Common myeloid progenitor, CD34-positive (primary cell): ENCODE results near the gene B4GALT6.

Experiments
- CTCF ChIA-PET: fragments of 350-600 bp; sonication (Branson Sonifier 250); formaldehyde crosslinking; loops from one replicate; lab custom pipeline; 2021; ENCODE audit warnings: antibody characterized with exemption; lab: Charles Lee
- POLR2A ChIA-PET: fragments of 350-600 bp; sonication (Branson Sonifier 250); formaldehyde crosslinking; loops from one replicate; lab custom pipeline; 2021; ENCODE audit warnings: antibody characterized with exemption; lab: Charles Lee
- DNase-seq, 3 donors: peaks; one replicate each; pipeline versions ENCODE4 v3.0.0 to v3.0.0-alpha.2; 2013
- H3K27ac ChIP-seq, 2 experiments: 1 replicate in 1 of 2; 2 replicates in 1 of 2; pipeline ENCODE4 v1.7.0; 2013; ENCODE audit warnings: inconsistent platforms in 2 of 2, low read length in 2 of 2, mild to moderate bottlenecking in 2 of 2, low read depth in 1 of 2, moderate library complexity in 1 of 2; ENCODE audit not compliant: severe bottlenecking in 2 of 2, insufficient read depth in 1 of 2, poor library complexity in 1 of 2
- H3K27me3 ChIP-seq, 5 experiments: replicated peaks in 2 of 5; 1 replicate in 3 of 5; 2 replicates in 2 of 5; pipeline versions ENCODE4 v1.6.1 to v1.7.0; 2013; ENCODE audit warnings: low read length in 4 of 5, mild to moderate bottlenecking in 2 of 5, moderate library complexity in 2 of 5, inconsistent platforms in 1 of 5; ENCODE audit not compliant: insufficient read depth in 5 of 5, control insufficient read depth in 4 of 5
- H3K36me3 ChIP-seq, 4 experiments: 1 replicate in 2 of 4; 2 replicates in 2 of 4; pipeline versions ENCODE4 v1.6.1 to v1.7.0; 2013; ENCODE audit warnings: low read length in 3 of 4, control low read depth in 1 of 4, mild to moderate bottlenecking in 1 of 4; ENCODE audit not compliant: control insufficient read depth in 4 of 4, insufficient read depth in 4 of 4
- H3K4me1 ChIP-seq, 4 experiments: 1 replicate in 3 of 4; 2 replicates in 1 of 4; pipeline versions ENCODE4 v1.6.1 to v1.7.1; 2013; ENCODE audit warnings: low read length in 3 of 4, mild to moderate bottlenecking in 3 of 4, control low read depth in 1 of 4, inconsistent platforms in 1 of 4, moderate library complexity in 1 of 4; ENCODE audit not compliant: control insufficient read depth in 4 of 4, insufficient read depth in 4 of 4; ENCODE audit errors: control extremely low read depth in 1 of 4
- H3K4me3 ChIP-seq, 7 experiments: 1 replicate in 4 of 7; 2 replicates in 3 of 7; pipeline versions ENCODE4 v1.5.1 to v1.7.0; 2013; ENCODE audit warnings: mild to moderate bottlenecking in 7 of 7, low read length in 6 of 7, moderate library complexity in 6 of 7, inconsistent platforms in 2 of 7, low read depth in 2 of 7, control low read depth in 1 of 7; ENCODE audit not compliant: insufficient read depth in 4 of 7, control insufficient read depth in 1 of 7; ENCODE audit errors: extremely low read depth in 1 of 7
- H3K9me3 ChIP-seq, 5 experiments: 1 replicate in 4 of 5; 2 replicates in 1 of 5; pipeline versions ENCODE4 v1.6.1 to v1.7.1; 2013; ENCODE audit warnings: low read length in 4 of 5, mild to moderate bottlenecking in 2 of 5, inconsistent platforms in 1 of 5, low read depth in 1 of 5, moderate library complexity in 1 of 5; ENCODE audit not compliant: control insufficient read depth in 4 of 5, insufficient read depth in 2 of 5; ENCODE audit errors: control extremely low read depth in 1 of 5
- WGBS: methylation state at CpG from one replicate; pipeline ENCODE4 v1.1.5; 2013; ENCODE audit not compliant: insufficient coverage; 5-methylcytosine and 5-hydroxymethylcytosine counted together

The B4GALT6 gene

DNA sequence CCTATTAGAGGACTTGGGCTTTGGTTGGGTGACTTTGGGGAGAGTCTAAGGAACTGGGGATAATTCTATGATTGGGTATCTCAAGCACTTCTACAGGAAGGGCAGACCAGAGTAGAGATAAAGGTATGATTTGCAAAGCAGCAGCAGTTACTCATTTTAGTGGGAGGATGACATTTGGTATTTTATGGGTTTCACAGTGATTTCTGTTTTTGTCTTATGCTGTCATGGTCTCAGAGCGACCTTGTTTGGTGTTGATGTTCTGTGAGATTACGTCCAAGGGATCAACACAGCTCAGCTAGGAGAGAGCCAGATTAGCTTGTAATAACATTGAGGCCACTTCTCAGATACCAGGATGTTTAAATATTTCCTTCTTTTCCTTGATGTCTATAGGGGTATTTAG is 74.5 kb downstream of the B4GALT6 start:
- H3K27ac ChIP-seq: no peak overlapping the region
- H3K4me3 ChIP-seq: no peak overlapping the region
- no peaks in the 10 kb centered on the region for H3K36me3 ChIP-seq
- no peaks in the 10 kb centered on the region for H3K27me3 ChIP-seq
- ChIA-PET CTCF (interaction anchor here (1.0 to 2.3 kb wide), 9 partner anchors 11 to 113 kb away, joined by 3 to 6 read pairs (median 5); no protein-coding TSS in a partner anchor), POLR2A (no interaction called here)
- no peaks in the 10 kb centered on the region for H3K9me3 ChIP-seq
- WGBS: 90% methylated on average over 2 of the region's 2 CpGs
- peaks cover 2 to 13% (median 6%) of the 10 kb centered on the region in 4 experiments for H3K4me1 ChIP-seq
- DNase-seq: no peak

DNA sequence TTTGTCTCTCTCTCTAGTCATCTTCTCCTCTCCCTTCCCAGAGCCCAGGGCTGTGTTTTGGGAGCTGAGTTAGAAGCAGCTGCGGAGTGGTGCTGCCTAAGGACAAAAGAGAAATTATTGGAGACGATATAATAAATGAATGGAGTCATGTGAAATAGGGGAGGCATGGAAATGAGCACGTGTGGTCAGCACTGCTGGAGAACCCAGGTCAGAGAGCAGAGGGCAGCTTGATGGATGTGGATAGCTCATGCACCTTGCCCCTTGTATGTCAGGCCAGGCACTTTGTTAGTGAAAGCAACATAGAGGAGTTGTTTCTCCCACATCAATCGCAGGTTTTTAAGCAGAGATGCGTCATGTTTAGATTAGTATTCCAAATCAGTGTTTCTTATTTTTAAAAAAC is 77.0 kb downstream of the B4GALT6 start:
- Histone ChIP-seq H3K4me1 (peaks cover 2 to 15% (median 8%) of the 10 kb centered on the region in 4 experiments), H3K4me3 (no peak overlapping the region), H3K27ac (no peak overlapping the region), H3K9me3 (no peaks in the 10 kb centered on the region), H3K36me3 (no peaks in the 10 kb centered on the region), H3K27me3 (no peaks in the 10 kb centered on the region)
- ChIA-PET POLR2A (no interaction called here), CTCF (no interaction called here)
- 95% methylated on average over 2 of the region's 5 CpGs for WGBS
- DNase-seq: no peak

DNA sequence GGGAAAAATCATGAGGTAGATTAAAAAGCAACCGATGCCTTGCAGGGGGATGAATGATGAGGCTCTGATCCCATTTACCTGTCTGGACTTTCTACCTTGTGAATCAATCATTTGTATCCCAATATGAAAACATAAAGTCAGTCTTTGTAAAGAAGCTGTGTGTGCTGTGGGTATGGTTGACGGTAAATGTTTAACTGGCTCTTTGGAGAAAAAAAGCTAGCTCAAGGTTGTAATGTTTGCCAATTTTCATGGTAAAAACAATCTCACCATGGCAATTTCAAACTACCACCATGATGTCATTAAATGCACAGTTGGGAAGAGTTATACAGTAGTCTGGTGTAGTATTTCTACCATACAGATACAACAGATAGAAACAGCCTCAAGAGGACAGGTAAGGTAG is 78.1 kb downstream of the B4GALT6 start:
- no peaks in the 10 kb centered on the region for H3K9me3 ChIP-seq
- H3K36me3 ChIP-seq: no peaks in the 10 kb centered on the region
- no peak for DNase-seq
- H3K4me1 ChIP-seq: peaks cover 2 to 13% (median 8%) of the 10 kb centered on the region in 4 experiments
- no CpG with 5 or more reads among the region's 2 CpGs for WGBS
- ChIA-PET POLR2A (no interaction called here), CTCF (no interaction called here)
- no peak overlapping the region for H3K27ac ChIP-seq
- no peaks in the 10 kb centered on the region for H3K27me3 ChIP-seq
- H3K4me3 ChIP-seq: no peak overlapping the region

GRCh38 chr18:31603315-31603714 is 81.1 kb downstream of the B4GALT6 start:
- peak in 2 of 3 donors; percentile 48 to 65 for DNase-seq
- H3K9me3 ChIP-seq: no peaks in the 10 kb centered on the region
- POLR2A ChIA-PET: no interaction called here
- H3K4me3 ChIP-seq: no peak overlapping the region
- H3K36me3 ChIP-seq: no peaks in the 10 kb centered on the region
- CTCF ChIA-PET: interaction anchor here (1.1 to 1.6 kb wide), 2 partner anchors 40 to 47 kb away, joined by 3 to 4 read pairs; no protein-coding TSS in a partner anchor
- peaks cover 0 to 4% (median under 1%) of the 10 kb centered on the region in 4 experiments for H3K4me1 ChIP-seq
- no peaks in the 10 kb centered on the region for H3K27me3 ChIP-seq
- no peak overlapping the region for H3K27ac ChIP-seq

DNA sequence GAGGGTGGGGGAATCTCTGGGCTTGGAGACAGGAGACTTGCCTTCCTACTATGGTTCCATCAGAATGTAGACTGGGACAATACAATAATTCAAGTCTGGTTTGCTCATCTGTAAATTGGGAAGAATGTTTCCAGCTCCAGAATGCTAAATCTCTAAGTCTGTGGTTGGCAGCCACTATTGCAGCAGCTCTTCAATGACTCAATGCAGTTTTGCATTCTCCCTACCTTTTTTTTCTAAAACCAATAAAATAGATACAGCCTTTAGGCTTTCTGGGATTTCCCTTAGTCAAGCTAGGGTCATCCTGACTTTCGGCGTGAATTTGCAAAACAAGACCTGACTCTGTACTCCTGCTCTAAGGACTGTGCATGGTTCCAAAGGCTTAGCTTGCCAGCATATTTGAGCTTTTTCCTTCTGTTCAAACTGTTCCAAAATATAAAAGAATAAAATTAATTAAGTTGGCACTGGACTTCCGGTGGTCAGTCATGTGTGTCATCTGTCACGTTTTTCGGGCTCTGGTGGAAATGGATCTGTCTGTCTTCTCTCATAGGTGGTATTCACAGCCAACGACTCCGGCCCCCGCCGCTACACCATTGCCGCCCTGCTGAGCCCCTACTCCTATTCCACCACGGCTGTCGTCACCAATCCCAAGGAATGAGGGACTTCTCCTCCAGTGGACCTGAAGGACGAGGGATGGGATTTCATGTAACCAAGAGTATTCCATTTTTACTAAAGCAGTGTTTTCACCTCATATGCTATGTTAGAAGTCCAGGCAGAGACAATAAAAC is 86.2 kb downstream of the B4GALT6 start:
- Histone ChIP-seq H3K4me3 (no peak overlapping the region), H3K4me1 (no peaks in the 10 kb centered on the region), H3K27ac (no peak overlapping the region), H3K9me3 (no peaks in the 10 kb centered on the region), H3K36me3 (no peaks in the 10 kb centered on the region), H3K27me3 (no peaks in the 10 kb centered on the region)
- POLR2A ChIA-PET: no interaction called here
- CTCF ChIA-PET: interaction anchor here (1.2 to 1.7 kb wide), 4 partner anchors 12 to 15 kb away, joined by 3 to 5 read pairs (median 4); no protein-coding TSS in a partner anchor
- no peak for DNase-seq
- 98% methylated on average over 11 of the region's 13 CpGs for WGBS

DNA sequence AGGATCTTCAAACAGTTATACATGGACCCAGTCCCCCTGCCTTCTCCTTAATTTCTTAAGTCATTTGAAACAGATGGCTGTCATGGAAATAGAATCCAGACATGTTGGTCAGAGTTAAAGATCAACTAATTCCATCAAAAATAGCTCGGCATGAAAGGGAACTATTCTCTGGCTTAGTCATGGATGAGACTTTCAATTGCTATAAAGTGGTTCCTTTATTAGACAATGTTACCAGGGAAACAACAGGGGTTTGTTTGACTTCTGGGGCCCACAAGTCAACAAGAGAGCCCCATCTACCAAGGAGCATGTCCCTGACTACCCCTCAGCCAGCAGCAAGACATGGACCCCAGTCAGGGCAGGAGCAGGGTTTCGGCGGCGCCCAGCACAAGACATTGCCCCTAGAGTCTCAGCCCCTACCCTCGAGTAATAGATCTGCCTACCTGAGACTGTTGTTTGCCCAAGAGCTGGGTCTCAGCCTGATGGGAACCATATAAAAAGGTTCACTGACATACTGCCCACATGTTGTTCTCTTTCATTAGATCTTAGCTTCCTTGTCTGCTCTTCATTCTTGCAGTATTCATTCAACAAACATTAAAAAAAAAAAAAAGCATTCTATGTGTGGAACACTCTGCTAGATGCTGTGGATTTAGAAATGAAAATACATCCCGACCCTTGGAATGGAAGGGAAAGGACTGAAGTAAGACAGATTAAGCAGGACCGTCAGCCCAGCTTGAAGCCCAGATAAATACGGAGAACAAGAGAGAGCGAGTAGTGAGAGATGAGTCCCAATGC is 88.1 kb downstream of the B4GALT6 start:
- no peak overlapping the region for H3K27ac ChIP-seq
- DNase-seq: no peak
- H3K27me3 ChIP-seq: no peaks in the 10 kb centered on the region
- H3K4me1 ChIP-seq: peaks cover 0 to under 1% (median 0%) of the 10 kb centered on the region in 4 experiments
- CTCF ChIA-PET: interaction anchor here (1.0 kb wide), 1 partner anchor 10 kb away, joined by 3 read pairs; no protein-coding TSS in a partner anchor
- POLR2A ChIA-PET: no interaction called here
- WGBS: 98% methylated on average over 8 of the region's 9 CpGs
- H3K9me3 ChIP-seq: no peaks in the 10 kb centered on the region
- no peak overlapping the region for H3K4me3 ChIP-seq
- no peaks in the 10 kb centered on the region for H3K36me3 ChIP-seq
